A549 treated with Mapracorat at 1 μM for 4 hours (cell line): ENCODE data around the gene TRAPPC2L. TPM values are rescaled to one million over a fixed set of nuclear protein-coding genes. Genes with fewer than 3 reads are reported as not detected.

Source experiments
- total RNA-seq: library from RNA; stranded (reverse); fragments of 200-300 nt; extraction: Qiagen RNA extraction; gene quantifications from 5 replicates; pipeline ENCODE4 v1.2.3, GENCODE V29; 2022

Gene TRAPPC2L
- total RNA-seq, result 93.2 to 131 TPM (median 108 TPM) in 5 replicates

DNA sequence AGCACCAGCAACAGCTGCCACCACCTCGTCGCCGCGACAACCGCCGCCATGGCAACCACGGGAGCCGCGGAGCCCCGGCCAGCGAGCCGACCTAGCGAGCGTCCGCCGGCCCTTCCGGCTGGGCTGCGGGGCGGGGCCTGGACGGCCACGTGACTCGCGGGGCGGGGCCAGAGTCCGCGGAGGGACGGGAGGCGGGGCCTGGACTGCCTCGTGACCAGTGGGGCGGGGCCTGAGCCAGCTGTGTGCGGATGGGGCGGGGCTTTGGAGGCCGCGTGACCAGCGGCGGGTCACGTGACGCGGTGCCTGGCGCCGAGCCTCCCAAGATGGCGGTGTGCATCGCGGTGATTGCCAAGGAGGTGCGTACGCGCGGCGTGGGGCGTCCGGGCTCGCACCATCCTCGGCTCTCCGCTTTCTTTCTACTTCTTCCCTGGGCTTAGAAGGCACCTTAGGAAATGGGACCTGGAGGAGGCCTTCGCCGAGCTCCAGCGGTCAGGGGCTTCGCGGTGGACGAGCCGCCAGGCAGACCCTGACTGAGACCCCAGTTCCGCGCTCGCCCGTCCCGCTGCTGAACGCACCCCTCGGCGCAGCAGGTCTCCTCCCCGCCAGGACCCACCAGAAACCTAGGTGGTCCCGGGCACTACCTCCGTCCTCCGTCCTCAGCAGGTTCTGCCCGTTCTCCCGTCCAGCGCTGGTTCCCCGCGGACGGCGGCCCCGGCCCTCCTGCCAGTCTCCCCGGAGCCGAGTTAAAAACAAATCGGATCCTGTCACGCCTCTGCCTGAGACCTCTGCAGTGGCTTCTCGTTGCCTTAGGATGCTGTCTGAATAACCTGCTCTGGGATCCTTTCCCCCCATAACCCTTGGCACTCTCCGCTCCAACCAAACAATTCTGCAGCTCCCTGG is at the start of gene TRAPPC2L, which contains the start of gene GALNS:
TSS of gene TRAPPC2L (plus strand) at position 300 of the 900 bp plus-strand sequence. CDS start at position 324, 24 bp downstream.
TSS of gene GALNS (minus strand) at position 120 of the 900 bp plus-strand sequence. CDS start at position 50, 70 bp downstream.

DNA sequence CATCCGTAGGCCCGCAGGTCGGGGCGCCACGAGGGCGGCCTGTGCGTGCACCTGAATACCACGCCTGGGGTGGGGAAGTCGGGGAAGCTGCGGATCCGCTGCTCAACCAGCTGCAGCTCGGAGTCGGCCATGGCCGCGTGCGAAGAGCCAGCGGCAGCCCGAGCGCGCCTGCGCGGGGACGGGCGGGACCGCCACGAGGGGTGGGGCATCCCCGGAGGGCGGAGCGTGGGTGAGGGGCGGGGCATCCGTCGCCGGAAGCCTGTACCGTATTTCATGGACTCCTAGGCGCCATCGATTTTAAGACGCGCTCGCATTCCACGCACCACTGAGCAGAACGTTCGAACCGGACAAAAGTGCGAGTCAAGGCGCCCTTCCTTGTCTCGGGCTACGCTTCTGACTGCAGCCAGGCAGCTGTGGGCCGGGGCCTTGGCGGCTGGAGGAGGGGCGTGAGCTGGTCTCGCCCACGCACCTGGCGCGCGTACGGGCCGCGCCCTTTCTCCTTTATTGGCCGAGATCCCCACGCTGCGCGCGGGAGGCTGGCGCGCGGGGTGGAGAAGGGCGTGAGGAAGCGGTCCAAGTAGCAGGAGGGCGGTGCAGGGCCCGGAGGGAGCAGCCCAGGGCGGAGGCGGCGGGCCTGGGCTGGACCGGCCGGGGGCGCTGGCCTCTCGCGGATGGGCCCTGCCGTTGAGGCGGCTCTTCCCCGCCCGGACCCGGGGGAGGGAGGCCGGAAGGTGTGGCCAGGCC is 45.0 kb upstream of the TRAPPC2L start, which contains the start of gene APRT:
TSS of gene APRT (minus strand) at position 160 of the 744 bp plus-strand sequence. CDS start at position 131, 29 bp downstream.

DNA sequence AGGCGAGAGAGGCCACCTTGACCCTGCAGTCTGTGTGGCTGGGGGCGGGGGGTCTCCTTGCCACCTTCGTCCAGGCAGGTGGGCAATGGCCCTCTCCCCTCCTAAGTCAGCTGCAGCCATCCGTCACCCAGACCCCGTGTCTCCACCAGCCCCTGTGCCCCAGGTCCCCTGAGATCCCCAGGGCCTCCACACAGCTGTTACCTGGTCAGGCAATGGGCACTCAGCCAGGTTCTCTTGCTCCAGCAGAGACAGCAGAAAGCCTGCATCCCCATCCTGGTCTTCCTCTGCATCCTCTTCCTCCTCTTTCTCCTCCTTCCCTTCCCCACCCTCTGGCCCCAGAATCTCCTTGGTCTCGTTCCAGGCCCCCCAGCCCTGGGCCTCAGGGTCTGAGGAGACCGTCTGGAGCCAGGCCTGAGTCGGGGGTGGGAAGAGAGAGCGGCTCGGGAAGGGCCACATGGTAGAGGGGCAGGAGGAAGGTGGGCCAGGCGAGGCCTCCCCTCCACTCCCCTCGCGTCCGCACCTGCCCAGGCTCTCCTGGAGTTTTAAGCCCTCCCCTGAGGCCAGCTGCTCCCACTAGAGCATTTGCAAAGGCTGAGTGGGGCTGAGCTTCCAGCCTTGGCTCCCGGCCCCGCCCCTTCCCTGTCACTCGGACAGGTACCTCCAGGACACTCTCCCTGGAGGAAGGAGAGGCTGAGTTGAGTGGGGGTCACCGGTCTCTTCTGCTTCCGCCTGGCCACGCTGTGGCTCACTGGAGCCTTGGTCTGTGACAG is 9.4 kb downstream of the TRAPPC2L start, which contains the start of gene PABPN1L:
TSS of gene PABPN1L (minus strand) at position 510 of the 770 bp plus-strand sequence. CDS start at position 456, 54 bp downstream.

Other genes starting within 250 kb of the TRAPPC2L start
- gene IL17C, start 218.6 kb upstream of the TRAPPC2L start, total RNA-seq, result 0.13 TPM in 1 of 5 replicates, not detected in the others
- gene CYBA, start 206.1 kb upstream of the TRAPPC2L start, total RNA-seq, result 229 to 328 TPM (median 298 TPM) in 5 replicates
- gene MVD, start 194.0 kb upstream of the TRAPPC2L start, total RNA-seq, result 14.9 to 24.1 TPM (median 23.4 TPM) in 5 replicates
- gene SNAI3, start 170.6 kb upstream of the TRAPPC2L start, total RNA-seq, result 0.07 to 0.23 TPM (median 0.16 TPM) in 5 replicates
- 11.8 to 20.1 TPM (median 16.7 TPM) in 5 replicates for gene RNF166, start 150.7 kb upstream of the TRAPPC2L start, total RNA-seq
- 22.5 to 35.2 TPM (median 34.2 TPM) in 5 replicates for gene CTU2, start 150.6 kb upstream of the TRAPPC2L start, total RNA-seq
- 101 to 154 TPM (median 139 TPM) in 5 replicates for gene PIEZO1, start 71.9 kb upstream of the TRAPPC2L start, total RNA-seq
- gene CDT1, start 53.3 kb upstream of the TRAPPC2L start, total RNA-seq, result 24.3 to 34.5 TPM (median 31.0 TPM) in 5 replicates
- 318 to 449 TPM (median 401 TPM) in 5 replicates for gene APRT, start 45.2 kb upstream of the TRAPPC2L start, total RNA-seq
- 34.7 to 47.1 TPM (median 46.9 TPM) in 5 replicates for gene GALNS, start 180 bp upstream of the TRAPPC2L start, total RNA-seq
- not detected in 5 replicates for gene PABPN1L, start 9.5 kb downstream of the TRAPPC2L start, total RNA-seq
- gene CBFA2T3, start 120.1 kb downstream of the TRAPPC2L start, total RNA-seq, result 0.40 to 0.86 TPM (median 0.63 TPM) in 5 replicates
- gene ACSF3, start 236.7 kb downstream of the TRAPPC2L start, total RNA-seq, result 16.0 to 21.2 TPM (median 19.4 TPM) in 5 replicates